Esophagus (tissue), 2 donors: Measurements from ENCODE around the gene ARID1B. TPM values are rescaled to one million over a fixed set of nuclear protein-coding genes. Genes with fewer than 3 reads are reported as not detected.
A peak's percentile ranks its signal among the peaks of the same experiment; 100 is the strongest.

Experiments
- H3K27ac ChIP-seq, 2 donors: one replicate each; pipeline ENCODE4 v1.5.1; 2013; ENCODE audit warnings: low read depth in 2 of 2, mild to moderate bottlenecking in 2 of 2, inconsistent platforms in 1 of 2, low read length in 1 of 2, moderate library complexity in 1 of 2
- H3K27me3 ChIP-seq, 2 donors: one replicate each; pipeline ENCODE4 v1.6.1; 2013; ENCODE audit warnings: low read length in 2 of 2, control low read depth in 1 of 2, mild to moderate bottlenecking in 1 of 2; ENCODE audit not compliant: insufficient read depth in 2 of 2, control insufficient read depth in 1 of 2
- H3K36me3 ChIP-seq, 2 donors: one replicate each; pipeline ENCODE4 v1.6.1; 2013; ENCODE audit warnings: low read length in 1 of 2; ENCODE audit not compliant: control insufficient read depth in 2 of 2, insufficient read depth in 2 of 2
- H3K4me1 ChIP-seq, 2 donors: one replicate each; pipeline ENCODE4 v1.6.1; 2013; ENCODE audit warnings: low read length in 1 of 2; ENCODE audit not compliant: control insufficient read depth in 2 of 2, insufficient read depth in 2 of 2
- H3K4me3 ChIP-seq, 2 donors: one replicate each; pipeline ENCODE4 v1.5.1; 2013; ENCODE audit warnings: low read length in 2 of 2, mild to moderate bottlenecking in 2 of 2, low read depth in 1 of 2, moderate library complexity in 1 of 2
- H3K9me3 ChIP-seq, 2 donors: one replicate each; pipeline ENCODE4 v1.6.1; 2013; ENCODE audit warnings: mild to moderate bottlenecking in 2 of 2, low read depth in 1 of 2, low read length in 1 of 2, moderate library complexity in 1 of 2; ENCODE audit not compliant: control insufficient read depth in 2 of 2, insufficient read depth in 1 of 2
- WGBS, 2 donors: extraction: QIAGEN DNeasy Blood & Tissue Kit; methylation state at CpG; one replicate each; pipeline ENCODE4 v1.1.7; 2013; 5-methylcytosine and 5-hydroxymethylcytosine counted together
- polyA plus RNA-seq, 2 donors: library from polyadenylated mRNA; stranded (reverse); fragments of 200-250 nt; gene quantifications; one replicate each; pipeline ENCODE4 v1.2.3, GENCODE V29; 2013
- donor health status: healthy with polysubstance abuse.
- donor health status: Bipolar disorder and iron deficiency.

Gene ARID1B
- polyA plus RNA-seq, 2 donors, result 15.9 to 16.1 TPM

GRCh38 chr6:156878681-156879080 lies 101.5 kb downstream of the ARID1B start:
- no peaks in the 10 kb centered on the region for H3K36me3 ChIP-seq
- H3K4me1 ChIP-seq, result peaks cover 9 to 21% of the 10 kb centered on the region in 2 donors
- H3K27me3 ChIP-seq, result no peaks in the 10 kb centered on the region
- 94 to 95% methylated on average over 4 of the region's 4 CpGs for WGBS, 2 donors
- no peak overlapping the region for H3K27ac ChIP-seq
- no peaks in the 10 kb centered on the region for H3K9me3 ChIP-seq
- no peak overlapping the region for H3K4me3 ChIP-seq

GRCh38 chr6:156879186-156879585 lies 102.0 kb downstream of the ARID1B start:
- Histone ChIP-seq H3K27me3 (no peaks in the 10 kb centered on the region), H3K4me1 (peaks cover 8 to 21% of the 10 kb centered on the region in 2 donors)
- 79 to 83% methylated on average over 4 of the region's 4 CpGs for WGBS, 2 donors

GRCh38 chr6:156879591-156879990 lies 102.4 kb downstream of the ARID1B start:
- Histone ChIP-seq H3K27ac (no peak overlapping the region), H3K4me1 (peaks cover 8 to 23% of the 10 kb centered on the region in 2 donors), H3K36me3 (no peaks in the 10 kb centered on the region), H3K9me3 (no peaks in the 10 kb centered on the region), H3K27me3 (no peaks in the 10 kb centered on the region), H3K4me3 (no peak overlapping the region)
- WGBS, 2 donors, result 71 to 75% methylated on average over 3 of the region's 3 CpGs

More at GRCh38 chr6:156879186-156879585, 102.0 kb downstream of the ARID1B start:
- no peak overlapping the region for H3K4me3 ChIP-seq
- no peaks in the 10 kb centered on the region for H3K9me3 ChIP-seq
- no peaks in the 10 kb centered on the region for H3K36me3 ChIP-seq
- no peak overlapping the region for H3K27ac ChIP-seq

GRCh38 chr6:156880913-156881312 lies 103.7 kb downstream of the ARID1B start:
- Histone ChIP-seq H3K27ac (peak overlapping the region in 1 of 2 donors; percentile 72), H3K4me1 (peaks cover 8 to 23% of the 10 kb centered on the region in 2 donors), H3K27me3 (no peaks in the 10 kb centered on the region), H3K4me3 (no peak overlapping the region), H3K36me3 (no peaks in the 10 kb centered on the region), H3K9me3 (no peaks in the 10 kb centered on the region)
- 47 to 59% methylated on average over 3 of the region's 3 CpGs for whole genome bisulfite sequencing, 2 donors

- no peaks in the 10 kb centered on the region for H3K9me3 ChIP-seq
- peak overlapping the region in 1 of 2 donors; percentile 33 for H3K27ac ChIP-seq
- H3K4me1 ChIP-seq, result peaks cover 6 to 21% of the 10 kb centered on the region in 2 donors
- H3K27me3 ChIP-seq, result no peaks in the 10 kb centered on the region
- H3K36me3 ChIP-seq, result no peaks in the 10 kb centered on the region
- H3K4me3 ChIP-seq, result no peak overlapping the region
- WGBS, 2 donors, result 82 to 83% methylated on average over 10 of the region's 10 CpGs
These were observed 104.8 kb downstream of the ARID1B start for GRCh38 chr6:156881687-156882629.

- Histone ChIP-seq H3K27ac (peak overlapping the region; percentile 69 to 93), H3K27me3 (no peaks in the 10 kb centered on the region), H3K36me3 (peaks cover 0 to 2% of the 10 kb centered on the region in 2 donors), H3K4me3 (peak overlapping the region; percentile 33 to 49), H3K4me1 (peaks cover 6 to 14% of the 10 kb centered on the region in 2 donors), H3K9me3 (no peaks in the 10 kb centered on the region)
- WGBS, 2 donors, result 41 to 55% methylated on average over 14 of the region's 14 CpGs
These were observed 106.5 kb downstream of the ARID1B start for GRCh38 chr6:156883497-156884252.

- no peak overlapping the region for H3K27ac ChIP-seq
- H3K4me1 ChIP-seq, result peaks cover 6 to 11% of the 10 kb centered on the region in 2 donors
- no peaks in the 10 kb centered on the region for H3K9me3 ChIP-seq
- 81 to 95% methylated on average over 4 of the region's 4 CpGs for WGBS, 2 donors
- peaks cover 0 to 2% of the 10 kb centered on the region in 2 donors for H3K36me3 ChIP-seq
- no peaks in the 10 kb centered on the region for H3K27me3 ChIP-seq
- H3K4me3 ChIP-seq, result no peak overlapping the region
These were observed 107.1 kb downstream of the ARID1B start for GRCh38 chr6:156884306-156884705.

- Histone ChIP-seq H3K27ac (no peak overlapping the region), H3K27me3 (no peaks in the 10 kb centered on the region), H3K9me3 (no peaks in the 10 kb centered on the region), H3K4me1 (peaks cover 6 to 13% of the 10 kb centered on the region in 2 donors), H3K4me3 (no peak overlapping the region), H3K36me3 (peaks cover 0 to 2% of the 10 kb centered on the region in 2 donors)
- 78 to 79% methylated on average over 2 of the region's 2 CpGs for WGBS, 2 donors
These were observed 108.4 kb downstream of the ARID1B start for GRCh38 chr6:156885562-156885961.

GRCh38 chr6:156886409-156886808 lies 109.2 kb downstream of the ARID1B start:
- no peak overlapping the region for H3K27ac ChIP-seq
- H3K27me3 ChIP-seq, result no peaks in the 10 kb centered on the region
- peaks cover 6 to 13% of the 10 kb centered on the region in 2 donors for H3K4me1 ChIP-seq
- no peak overlapping the region for H3K4me3 ChIP-seq
- no peaks in the 10 kb centered on the region for H3K9me3 ChIP-seq
- 51 to 59% methylated on average over 8 of the region's 8 CpGs for WGBS, 2 donors
- peaks cover 0 to 2% of the 10 kb centered on the region in 2 donors for H3K36me3 ChIP-seq
